Neutrophil (primary cell): ENCODE data around the gene FXYD4.

Experiments used
- H3K27ac ChIP-seq: fragments of 200-600 bp; sonication (generic); 2 replicates; pipeline ENCODE4 v1.5.1; 2016; ENCODE audit warnings: mild to moderate bottlenecking, moderate library complexity
- H3K27me3 ChIP-seq: fragments of 200-600 bp; sonication (generic); 2 replicates; pipeline ENCODE4 v1.6.0; 2016; ENCODE audit warnings: mild to moderate bottlenecking
- H3K36me3 ChIP-seq: fragments of 200-600 bp; sonication (generic); 2 replicates; pipeline ENCODE4 v1.5.1; 2017
- H3K4me1 ChIP-seq, 2 experiments: fragments of 200-600 bp in 1 of 2; sonication (generic) in 1 of 2; 1 replicate in 1 of 2; 2 replicates in 1 of 2; pipeline versions ENCODE4 v1.5.1 to v1.6.1; 2013 to 2016; ENCODE audit warnings: low read depth in 1 of 2, low read length in 1 of 2, mild to moderate bottlenecking in 1 of 2, moderate library complexity in 1 of 2; ENCODE audit not compliant: control insufficient read depth in 1 of 2, insufficient read depth in 1 of 2
- H3K4me3 ChIP-seq, 2 experiments: fragments of 200-600 bp in 1 of 2; sonication (generic) in 1 of 2; 1 replicate in 1 of 2; 2 replicates in 1 of 2; pipeline ENCODE4 v1.5.1; 2013 to 2016; ENCODE audit warnings: low read depth in 1 of 2, low read length in 1 of 2, mild to moderate bottlenecking in 1 of 2, moderate library complexity in 1 of 2
- H3K9me3 ChIP-seq: fragments of 200-600 bp; sonication (generic); 2 replicates; pipeline ENCODE4 v1.5.1; 2016
- TF ChIP-seq, protein P1 (sequence below): fragments of 200-600 bp; sonication (generic); IDR thresholded peaks from 2 replicates; pipeline ENCODE4 v1.5.1; 2016; ENCODE audit warnings: antibody characterized with exemption

The FXYD4 gene

GRCh38 chr10:43403911-43404703, 32.7 kb downstream of the FXYD4 start:
- Histone ChIP-seq H3K4me3 (peak overlapping the region; percentile 16 to 42), H3K9me3 (no peaks in the 10 kb centered on the region), H3K36me3 (no peaks in the 10 kb centered on the region), H3K27me3 (no peaks in the 10 kb centered on the region), H3K4me1 (peaks cover 37 to 49% of the 10 kb centered on the region in 2 experiments), H3K27ac (peak overlapping the region; percentile 66)
- TF ChIP-seq, protein P1, sequence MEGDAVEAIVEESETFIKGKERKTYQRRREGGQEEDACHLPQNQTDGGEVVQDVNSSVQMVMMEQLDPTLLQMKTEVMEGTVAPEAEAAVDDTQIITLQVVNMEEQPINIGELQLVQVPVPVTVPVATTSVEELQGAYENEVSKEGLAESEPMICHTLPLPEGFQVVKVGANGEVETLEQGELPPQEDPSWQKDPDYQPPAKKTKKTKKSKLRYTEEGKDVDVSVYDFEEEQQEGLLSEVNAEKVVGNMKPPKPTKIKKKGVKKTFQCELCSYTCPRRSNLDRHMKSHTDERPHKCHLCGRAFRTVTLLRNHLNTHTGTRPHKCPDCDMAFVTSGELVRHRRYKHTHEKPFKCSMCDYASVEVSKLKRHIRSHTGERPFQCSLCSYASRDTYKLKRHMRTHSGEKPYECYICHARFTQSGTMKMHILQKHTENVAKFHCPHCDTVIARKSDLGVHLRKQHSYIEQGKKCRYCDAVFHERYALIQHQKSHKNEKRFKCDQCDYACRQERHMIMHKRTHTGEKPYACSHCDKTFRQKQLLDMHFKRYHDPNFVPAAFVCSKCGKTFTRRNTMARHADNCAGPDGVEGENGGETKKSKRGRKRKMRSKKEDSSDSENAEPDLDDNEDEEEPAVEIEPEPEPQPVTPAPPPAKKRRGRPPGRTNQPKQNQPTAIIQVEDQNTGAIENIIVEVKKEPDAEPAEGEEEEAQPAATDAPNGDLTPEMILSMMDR, result no peak

GRCh38 chr10:43404704-43405084, 33.3 kb downstream of the FXYD4 start:
- Histone ChIP-seq H3K4me1 (peaks cover 34 to 47% of the 10 kb centered on the region in 2 experiments), H3K27ac (peak overlapping the region; percentile 66), H3K27me3 (no peaks in the 10 kb centered on the region), H3K9me3 (no peaks in the 10 kb centered on the region), H3K4me3 (peak overlapping the region; percentile 16 to 42), H3K36me3 (no peaks in the 10 kb centered on the region)
- TF ChIP-seq, protein P1, result no peak

DNA sequence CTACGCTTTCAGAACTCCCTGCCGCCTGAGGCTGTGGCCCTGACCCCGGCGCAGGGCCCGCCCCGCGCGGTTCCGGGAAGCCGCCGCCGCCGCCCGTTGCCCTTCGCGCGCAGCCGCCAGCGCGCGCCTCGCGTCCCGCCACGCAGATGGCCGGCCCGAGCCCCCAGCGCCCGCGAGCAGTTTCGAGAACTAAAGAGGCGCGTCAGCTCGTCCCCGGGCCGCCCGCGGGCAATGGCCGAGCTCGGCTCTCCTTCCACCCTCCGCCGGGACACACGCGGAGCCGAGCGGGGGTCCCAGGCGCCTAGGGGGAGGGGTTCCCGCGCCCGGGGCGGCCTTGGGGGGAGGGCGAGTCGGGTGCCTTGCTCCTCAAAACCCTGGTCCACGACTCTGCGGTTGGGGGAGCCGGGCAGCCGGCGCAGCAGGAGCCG, 35.7 kb downstream of the FXYD4 start:
- H3K27ac ChIP-seq, result peak overlapping the region; percentile 97
- peak overlapping the region; percentile 87 to 89 for H3K4me3 ChIP-seq
- no peaks in the 10 kb centered on the region for H3K9me3 ChIP-seq
- peaks cover 43 to 55% of the 10 kb centered on the region in 2 experiments for H3K4me1 ChIP-seq
- no peaks in the 10 kb centered on the region for H3K27me3 ChIP-seq
- no peaks in the 10 kb centered on the region for H3K36me3 ChIP-seq
- TF ChIP-seq, protein P1, result no peak

DNA sequence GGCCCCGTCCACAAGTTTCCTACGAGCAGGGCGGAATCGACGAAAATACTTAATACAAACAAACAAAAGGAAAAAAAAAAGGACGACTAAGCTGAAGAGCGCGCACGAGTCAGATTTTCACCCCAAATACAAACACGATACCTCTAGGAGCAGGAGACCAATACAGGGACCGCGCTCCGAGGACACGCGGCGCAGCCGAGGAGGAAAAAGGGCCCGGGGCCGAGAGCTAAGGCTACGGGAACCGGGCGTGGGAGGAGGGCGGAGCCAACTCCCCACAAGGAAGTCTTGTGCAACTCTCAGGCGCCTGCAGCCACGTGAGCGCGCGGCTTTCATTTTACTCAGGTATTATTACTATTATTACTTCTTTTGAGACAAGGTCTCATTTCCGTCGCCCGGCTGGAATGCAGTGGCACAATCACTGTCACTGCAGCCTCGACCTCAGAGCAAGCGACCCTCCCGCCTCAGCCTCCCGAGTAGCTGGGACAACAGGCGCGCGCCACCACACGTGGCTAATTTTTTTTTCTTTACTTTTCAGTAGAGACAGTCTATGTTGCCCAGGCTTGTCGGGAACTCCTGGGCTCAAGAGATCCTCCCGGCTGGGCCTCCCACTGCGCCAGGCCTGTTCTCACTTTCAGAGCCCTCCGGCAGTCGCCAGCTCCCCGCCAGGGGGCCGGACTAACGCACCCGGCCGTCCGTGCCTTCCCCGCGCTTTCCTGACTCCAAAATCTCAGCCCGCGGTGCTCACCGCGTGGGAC, 36.3 kb downstream of the FXYD4 start:
- Histone ChIP-seq H3K4me3 (peak overlapping the region; percentile 87 to 89), H3K36me3 (no peaks in the 10 kb centered on the region), H3K4me1 (peaks cover 43 to 55% of the 10 kb centered on the region in 2 experiments), H3K9me3 (no peaks in the 10 kb centered on the region), H3K27ac (peak overlapping the region; percentile 97), H3K27me3 (no peaks in the 10 kb centered on the region)
- TF ChIP-seq, protein P1, result no peak

- H3K9me3 ChIP-seq, result no peaks in the 10 kb centered on the region
Observed at GRCh38 chr10:43408331-43408709, 36.9 kb downstream of the FXYD4 start.

More at GRCh38 chr10:43408331-43408709, 36.9 kb downstream of the FXYD4 start:
- Histone ChIP-seq H3K4me1 (peaks cover 43 to 54% of the 10 kb centered on the region in 2 experiments), H3K4me3 (peak overlapping the region; percentile 87 to 89), H3K27ac (peak overlapping the region; percentile 97), H3K27me3 (no peaks in the 10 kb centered on the region), H3K36me3 (no peaks in the 10 kb centered on the region)
- TF ChIP-seq, protein P1, result no peak
